AG04450 (cell line): Measurements from ENCODE around the gene CHMP5. TPM values are rescaled to one million over a fixed set of nuclear protein-coding genes. Genes with fewer than 3 reads are reported as not detected.

Source experiments
- CTCF ChIA-PET: fragments of 300-600, 350-600 bp; formaldehyde crosslinking; extraction: SDS; loops from one replicate; lab custom pipeline; 2022; ENCODE audit warnings: antibody characterized with exemption, inconsistent platforms; lab: Charles Lee
- POLR2A ChIA-PET: fragments of 350-600 bp; formaldehyde crosslinking; extraction: SDS; loops from one replicate; lab custom pipeline; 2021; ENCODE audit warnings: antibody characterized with exemption, inconsistent platforms; lab: Yijun Ruan, JAX
- DNase-seq: peaks from one replicate; pipeline ENCODE4 v3.0.0-alpha.2; 2011; ENCODE audit warnings: low read depth, low spot score
- H3K27ac ChIP-seq: one replicate; pipeline ENCODE4 v1.5.1; 2012; ENCODE audit warnings: low read depth, low read length, control low read depth
- H3K27me3 ChIP-seq: one replicate; pipeline ENCODE4 v1.6.0; 2012; ENCODE audit warnings: low read length; ENCODE audit not compliant: control insufficient read depth, insufficient read depth
- H3K4me3 ChIP-seq: 2 replicates; pipeline ENCODE4 v1.5.1; 2011; ENCODE audit warnings: mild to moderate bottlenecking, low read depth, low read length, control low read depth
- H3K9me3 ChIP-seq: 2 replicates; pipeline ENCODE4 v1.5.1; 2012; ENCODE audit warnings: low read length; ENCODE audit not compliant: control insufficient read depth, insufficient read depth
- polyA plus RNA-seq: library from polyadenylated mRNA; depleted of rRNA; stranded (reverse); fragments of >200 nt; gene quantifications from 2 replicates; pipeline ENCODE4 v1.2.3, GENCODE V29; 2011
- TF ChIP-seq, protein P1 (sequence below): IDR thresholded peaks from 2 replicates; pipeline ENCODE4 v1.5.1; 2011; ENCODE audit warnings: low read depth, low read length, control low read depth, inconsistent platforms

The CHMP5 gene
- polyA plus RNA-seq, 1 experiment = 144 TPM

DNA sequence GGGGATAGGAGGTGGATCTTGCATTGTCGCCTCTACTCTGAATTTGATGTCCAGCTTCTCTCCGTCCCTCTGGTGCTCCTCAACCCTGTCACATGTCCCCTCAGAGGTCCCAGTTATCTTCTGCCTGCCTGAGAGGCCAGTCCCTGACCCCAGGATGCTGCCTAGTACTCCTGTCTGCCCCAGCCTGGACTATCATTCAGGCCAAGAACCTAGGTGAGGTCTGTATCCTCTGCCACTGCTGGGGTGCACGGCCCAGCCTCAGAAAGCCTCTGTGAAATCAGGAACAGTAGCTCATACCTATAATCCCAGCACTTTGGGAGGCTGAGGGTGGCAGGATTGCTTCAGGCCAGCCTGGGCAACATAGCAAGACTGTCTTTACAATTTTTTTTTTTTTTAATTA, 16.2 kb upstream of the CHMP5 start:
- no peak for DNase-seq
- CTCF ChIA-PET = no interaction called here
- H3K27ac ChIP-seq = no peak overlapping the region
- H3K9me3 ChIP-seq = no peaks in the 10 kb centered on the region
- no peaks in the 10 kb centered on the region for H3K27me3 ChIP-seq
- H3K4me3 ChIP-seq = no peak overlapping the region
- TF ChIP-seq, protein P1, sequence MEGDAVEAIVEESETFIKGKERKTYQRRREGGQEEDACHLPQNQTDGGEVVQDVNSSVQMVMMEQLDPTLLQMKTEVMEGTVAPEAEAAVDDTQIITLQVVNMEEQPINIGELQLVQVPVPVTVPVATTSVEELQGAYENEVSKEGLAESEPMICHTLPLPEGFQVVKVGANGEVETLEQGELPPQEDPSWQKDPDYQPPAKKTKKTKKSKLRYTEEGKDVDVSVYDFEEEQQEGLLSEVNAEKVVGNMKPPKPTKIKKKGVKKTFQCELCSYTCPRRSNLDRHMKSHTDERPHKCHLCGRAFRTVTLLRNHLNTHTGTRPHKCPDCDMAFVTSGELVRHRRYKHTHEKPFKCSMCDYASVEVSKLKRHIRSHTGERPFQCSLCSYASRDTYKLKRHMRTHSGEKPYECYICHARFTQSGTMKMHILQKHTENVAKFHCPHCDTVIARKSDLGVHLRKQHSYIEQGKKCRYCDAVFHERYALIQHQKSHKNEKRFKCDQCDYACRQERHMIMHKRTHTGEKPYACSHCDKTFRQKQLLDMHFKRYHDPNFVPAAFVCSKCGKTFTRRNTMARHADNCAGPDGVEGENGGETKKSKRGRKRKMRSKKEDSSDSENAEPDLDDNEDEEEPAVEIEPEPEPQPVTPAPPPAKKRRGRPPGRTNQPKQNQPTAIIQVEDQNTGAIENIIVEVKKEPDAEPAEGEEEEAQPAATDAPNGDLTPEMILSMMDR = no peak
- POLR2A ChIA-PET = interaction anchor here (1.1 kb wide), 1 partner anchor 13 kb away, joined by 3 read pairs; no protein-coding TSS in a partner anchor

DNA sequence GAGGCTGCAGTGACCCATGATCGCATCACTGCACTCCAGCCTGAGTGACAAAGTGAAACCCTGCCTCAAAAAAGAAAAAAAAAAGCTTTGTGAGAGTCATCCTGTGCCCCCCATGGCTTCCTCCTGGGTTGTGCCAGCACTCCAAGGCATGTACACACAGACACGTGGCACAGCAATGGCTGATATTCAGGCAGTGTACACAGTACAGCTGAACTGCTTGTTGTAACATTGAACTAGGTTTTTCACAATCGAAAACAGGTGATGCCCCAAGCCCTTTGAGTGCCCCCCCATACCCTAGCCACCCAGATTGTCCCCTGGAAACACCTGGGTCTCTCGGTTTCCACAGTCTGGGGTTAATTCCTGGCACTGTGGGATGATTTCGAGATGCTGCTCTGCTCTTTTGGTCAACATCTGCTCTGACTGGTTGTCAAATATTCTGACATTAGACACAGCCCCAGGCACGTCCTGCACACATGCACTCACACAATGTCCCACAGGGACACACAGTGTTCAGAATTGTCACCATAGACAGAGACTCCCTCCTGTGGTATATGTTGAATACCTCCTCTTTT, 15.7 kb upstream of the CHMP5 start:
- Histone ChIP-seq H3K9me3 (no peaks in the 10 kb centered on the region), H3K4me3 (no peak overlapping the region), H3K27me3 (no peaks in the 10 kb centered on the region), H3K27ac (no peak overlapping the region)
- DNase-seq = no peak
- CTCF ChIA-PET = no interaction called here
- POLR2A ChIA-PET = interaction anchor here (1.1 kb wide), 1 partner anchor 13 kb away, joined by 3 read pairs; no protein-coding TSS in a partner anchor
- TF ChIP-seq, protein P1 = no peak

DNA sequence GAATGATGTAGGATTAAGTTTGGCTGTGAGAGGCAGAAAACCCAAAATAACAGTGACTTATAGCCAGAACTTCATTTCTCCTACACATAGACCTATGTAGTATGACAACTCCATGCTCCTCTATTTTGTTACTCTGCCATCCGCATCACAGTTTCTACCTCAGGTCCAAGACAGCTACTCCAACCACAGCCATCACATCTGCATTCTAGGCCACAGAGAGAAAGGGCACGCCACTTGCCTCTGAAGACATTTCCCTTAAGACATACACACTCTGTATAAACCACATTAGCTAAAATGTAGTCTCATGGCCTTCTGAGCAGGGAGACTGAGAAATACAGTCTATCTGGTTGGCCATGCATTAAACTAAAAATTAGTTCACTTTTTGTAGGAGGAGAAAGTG, 14.9 kb upstream of the CHMP5 start:
- no peak overlapping the region for H3K4me3 ChIP-seq
- no peaks in the 10 kb centered on the region for H3K27me3 ChIP-seq
- H3K9me3 ChIP-seq = no peaks in the 10 kb centered on the region
- TF ChIP-seq, protein P1 = no peak
- ChIA-PET POLR2A (no interaction called here), CTCF (no interaction called here)
- no peak for DNase-seq
- H3K27ac ChIP-seq = peak overlapping the region; percentile 61

DNA sequence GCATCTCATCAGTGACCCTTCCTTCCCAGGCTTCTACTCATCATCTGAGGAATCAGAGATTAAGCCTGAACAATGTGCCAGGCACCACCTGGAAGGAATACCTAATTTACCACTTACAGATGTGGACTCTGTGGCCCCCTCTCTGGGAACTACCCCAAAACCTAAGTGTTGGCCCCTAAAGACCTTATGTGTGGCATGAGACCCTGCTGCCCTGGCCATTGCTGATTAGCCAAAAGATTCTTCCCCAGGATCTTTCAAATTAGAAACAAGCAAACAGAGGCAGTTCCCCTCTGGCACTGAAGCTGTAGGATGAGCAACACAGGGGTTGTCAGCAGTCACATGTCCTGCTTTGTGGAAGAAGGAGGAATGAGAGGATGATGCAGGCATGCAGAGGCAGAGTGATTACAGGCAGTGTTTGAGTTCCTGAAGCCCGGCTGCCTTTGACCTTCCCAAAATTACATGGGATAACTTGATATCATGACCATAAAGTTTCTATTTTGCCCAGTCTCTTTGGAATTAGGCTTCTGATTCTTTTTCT, 14.3 kb upstream of the CHMP5 start:
- H3K27me3 ChIP-seq = no peaks in the 10 kb centered on the region
- H3K4me3 ChIP-seq = no peak overlapping the region
- ChIA-PET POLR2A (no interaction called here), CTCF (no interaction called here)
- TF ChIP-seq, protein P1 = no peak
- DNase-seq = no peak
- H3K9me3 ChIP-seq = no peaks in the 10 kb centered on the region
- H3K27ac ChIP-seq = peak overlapping the region; percentile 61

DNA sequence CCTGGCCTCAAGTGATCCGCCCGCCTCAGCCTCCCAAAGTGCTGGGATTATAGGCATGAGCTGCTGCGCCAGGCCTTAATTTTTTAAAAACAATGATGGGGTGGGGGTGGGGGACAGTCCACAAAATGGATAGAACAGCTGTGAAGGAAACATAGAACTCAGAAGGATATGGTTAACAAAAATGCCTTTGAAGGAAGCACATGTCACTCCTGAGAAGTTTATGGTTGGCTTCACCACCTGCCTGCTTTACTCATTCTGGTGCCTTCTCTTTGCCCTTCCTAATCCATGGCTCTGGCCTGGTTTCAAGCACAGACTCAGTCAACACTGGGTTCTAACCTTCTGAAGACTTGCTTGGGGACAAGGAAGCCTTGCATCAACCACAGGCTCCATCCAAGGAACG, 10.6 kb upstream of the CHMP5 start:
- Histone ChIP-seq H3K4me3 (no peak overlapping the region), H3K9me3 (no peaks in the 10 kb centered on the region), H3K27me3 (no peaks in the 10 kb centered on the region), H3K27ac (no peak overlapping the region)
- ChIA-PET CTCF (interaction anchor here (0.6 kb wide), 1 partner anchor 26 kb away, joined by 3 read pairs; no protein-coding TSS in a partner anchor), POLR2A (interaction anchor here (0.6 kb wide), 1 partner anchor 256 kb away, joined by 4 read pairs; no protein-coding TSS in a partner anchor)
- TF ChIP-seq, protein P1 = no peak
- no peak for DNase-seq
